ENCODE results near the gene FAAP20.

Gene FAAP20

DNA sequence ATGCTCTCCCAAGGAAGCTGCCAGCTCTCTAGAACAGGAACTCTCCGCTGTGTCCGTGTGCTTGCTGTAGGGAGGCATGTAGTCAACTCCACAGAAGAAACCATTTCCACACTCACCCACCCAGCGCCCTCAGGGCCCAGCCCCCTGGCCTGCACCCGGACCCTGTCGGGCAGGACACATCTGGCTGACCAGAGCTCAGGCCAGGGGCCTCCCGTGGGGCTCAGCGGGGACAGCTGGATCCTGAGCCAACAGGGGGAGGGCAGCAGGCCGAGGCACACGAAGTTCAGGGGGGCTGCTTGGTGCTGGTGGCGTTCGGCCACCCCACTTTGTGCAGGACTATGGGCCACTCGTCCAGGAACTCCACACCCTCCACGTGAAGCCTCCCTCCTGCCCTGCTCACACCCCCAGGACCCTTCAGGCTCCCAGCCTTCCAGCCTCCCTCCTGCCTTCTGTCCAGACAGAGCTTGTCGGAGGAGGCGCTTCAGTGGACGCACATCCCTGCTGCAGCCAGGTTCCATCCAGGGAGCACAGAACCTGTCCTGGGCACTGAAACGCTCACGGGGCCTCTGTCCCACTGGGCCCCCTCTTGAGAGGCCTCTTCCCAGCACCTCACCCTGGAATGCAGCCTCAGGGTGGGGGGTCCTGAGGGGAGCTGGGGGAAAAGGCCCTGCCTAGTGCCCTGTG, 15.0 kb upstream of the FAAP20 start:
- DNase-seq: no peak

DNA sequence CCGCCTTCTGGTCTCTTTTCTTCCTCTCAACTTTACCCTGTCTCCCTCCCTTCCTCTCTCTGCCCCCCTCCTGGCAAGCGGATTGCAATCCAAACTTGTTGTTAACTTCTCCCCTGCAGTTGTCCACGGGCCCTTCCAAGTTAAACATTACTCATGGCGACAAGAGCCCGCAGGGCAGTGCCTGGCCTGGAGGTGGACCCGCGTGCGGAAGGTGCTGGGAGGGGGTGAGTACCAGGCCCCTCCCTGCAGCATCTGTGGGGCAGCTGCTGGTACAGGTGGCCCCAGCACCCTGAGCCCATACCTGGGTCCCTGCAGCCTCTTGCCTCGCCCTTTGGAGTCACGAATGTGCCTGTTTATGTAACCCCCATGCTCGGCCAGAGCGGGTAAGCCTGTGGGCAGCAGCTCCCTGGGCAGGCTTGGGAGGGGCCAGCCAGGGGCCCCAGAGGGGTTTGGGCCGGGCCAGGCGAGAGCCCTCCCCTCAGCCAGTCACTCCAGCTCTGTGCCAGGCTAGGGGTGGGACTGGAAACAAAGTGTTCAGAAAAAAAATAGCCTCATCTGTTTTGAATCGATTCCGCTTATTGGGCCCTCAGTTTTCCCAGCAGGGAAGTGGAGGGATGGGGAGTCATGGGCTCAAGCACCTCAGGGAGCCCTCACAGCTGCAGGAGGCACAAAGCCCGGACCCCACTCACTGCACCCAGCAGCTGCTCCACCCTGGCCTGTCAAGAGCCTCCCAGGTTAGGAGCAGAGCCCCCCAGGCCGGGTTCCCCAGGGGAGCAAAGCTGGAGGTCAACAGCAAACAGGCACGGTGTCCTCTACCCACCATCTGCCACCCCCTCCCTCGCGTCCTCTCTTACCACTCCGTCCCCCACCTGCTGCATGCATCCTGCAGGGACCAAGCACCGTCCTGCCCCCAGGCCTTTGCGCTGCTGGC, 14.0 kb upstream of the FAAP20 start:
- no peak for DNase-seq

DNA sequence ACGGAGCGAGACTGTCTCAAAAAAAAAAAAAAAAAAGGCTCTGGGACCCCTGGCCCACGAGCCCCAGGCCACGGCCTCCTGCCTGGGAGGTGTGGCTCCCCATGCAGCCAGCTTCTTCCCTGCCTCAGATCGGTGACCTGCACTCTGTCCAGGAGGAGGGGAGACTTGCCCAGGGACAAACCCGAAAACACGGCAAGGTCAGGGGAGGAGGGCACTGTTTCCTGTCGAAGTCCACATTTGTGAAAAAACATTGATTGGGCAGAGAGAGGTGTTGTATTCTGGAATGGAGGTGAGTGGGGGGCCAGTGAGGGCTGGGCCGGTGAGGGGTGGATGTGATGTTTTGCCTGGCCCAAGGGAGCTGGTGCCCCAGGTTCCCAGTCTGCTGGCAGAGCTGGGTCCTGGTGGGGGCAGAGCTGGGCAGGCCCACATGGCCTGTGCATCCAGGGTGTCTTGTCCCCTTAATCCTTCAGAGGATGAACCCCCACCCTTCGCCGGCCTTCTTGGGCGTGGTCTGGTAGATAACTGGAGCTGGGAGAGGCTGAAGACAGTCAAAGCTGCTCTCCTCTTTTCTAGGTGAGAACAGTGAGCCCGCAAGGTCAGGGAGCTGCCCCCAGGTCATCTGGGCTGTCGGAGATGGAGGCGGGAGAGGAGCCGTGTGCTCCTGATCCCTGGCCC, 12.4 kb upstream of the FAAP20 start:
- no peak for DNase-seq

DNA sequence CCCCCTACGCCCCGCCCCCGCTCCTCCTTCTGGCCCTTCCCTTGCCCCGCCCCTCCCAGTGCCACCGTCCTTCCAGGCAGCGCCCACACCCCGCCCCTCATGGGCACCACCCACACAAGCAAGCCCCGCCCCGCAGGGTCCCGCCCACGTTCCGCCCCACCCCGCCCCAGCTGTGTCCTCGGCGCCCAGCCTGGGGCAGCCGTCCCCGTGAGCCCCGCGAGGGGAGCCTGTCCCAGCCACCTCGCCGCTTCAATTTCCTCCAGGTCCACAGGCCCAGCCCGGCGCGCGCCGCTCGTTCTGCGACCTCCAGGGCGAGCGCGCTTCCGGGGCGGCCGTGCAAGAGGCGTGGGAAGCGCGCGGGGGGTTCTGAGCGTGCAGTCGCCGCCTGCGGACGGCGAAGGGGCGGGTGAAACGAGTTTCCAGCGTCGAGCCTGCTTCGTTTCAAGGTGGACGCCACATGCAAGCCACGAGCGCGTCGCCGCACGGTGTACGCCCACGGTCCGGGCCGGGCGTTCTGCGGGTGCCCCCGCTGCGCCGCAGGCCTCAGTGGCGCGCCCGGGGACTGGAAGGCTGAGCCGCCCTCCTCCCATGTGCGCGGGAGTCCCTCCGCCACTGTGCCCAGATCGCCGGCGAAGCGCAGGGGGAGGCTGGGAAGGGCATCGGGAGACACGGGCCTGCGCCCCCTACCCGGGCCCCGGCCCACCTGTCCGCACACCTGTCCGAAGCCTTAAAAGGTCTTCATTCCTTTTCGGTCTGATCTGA, 10.8 kb upstream of the FAAP20 start:
- no peak for DNase-seq

DNA sequence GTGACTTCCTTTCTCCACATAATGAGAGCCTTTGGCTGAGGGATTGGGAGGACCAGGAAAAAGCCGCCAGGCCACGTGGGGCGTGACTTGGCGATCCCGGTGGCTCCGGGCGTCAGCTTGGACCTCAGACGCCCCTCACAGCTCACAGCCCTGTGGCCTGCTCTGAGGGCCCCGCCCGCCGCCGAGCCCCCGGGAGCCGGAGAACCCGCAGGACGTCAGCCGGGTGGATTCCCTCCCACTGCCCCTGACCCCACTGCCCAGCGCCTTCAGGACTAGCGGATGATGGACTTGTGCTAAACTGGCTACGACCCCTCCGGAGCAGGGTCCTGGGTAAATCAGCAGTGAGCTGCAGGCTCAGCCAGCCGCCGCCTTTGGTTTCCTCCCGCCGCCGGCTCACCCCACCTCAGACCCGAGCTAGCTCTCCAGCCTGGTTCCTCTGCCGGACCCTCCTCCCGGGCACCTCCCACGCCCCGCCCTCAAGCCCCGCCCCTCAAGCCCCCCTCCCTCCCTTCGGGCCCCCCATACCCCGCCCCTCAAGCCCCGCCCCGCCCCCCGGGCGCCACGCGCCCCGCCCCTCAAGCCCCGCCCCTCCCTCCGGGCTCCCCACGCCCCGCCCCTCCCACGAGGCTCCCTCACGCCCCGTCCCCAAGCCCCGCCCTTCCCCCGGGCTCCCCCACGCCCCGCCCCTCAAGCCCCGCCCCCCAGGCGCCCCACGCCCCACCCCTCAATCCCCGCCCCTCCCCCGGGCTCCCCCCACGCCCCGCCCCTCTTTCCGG, 10.0 kb upstream of the FAAP20 start:
- DNase-seq: no peak

DNA sequence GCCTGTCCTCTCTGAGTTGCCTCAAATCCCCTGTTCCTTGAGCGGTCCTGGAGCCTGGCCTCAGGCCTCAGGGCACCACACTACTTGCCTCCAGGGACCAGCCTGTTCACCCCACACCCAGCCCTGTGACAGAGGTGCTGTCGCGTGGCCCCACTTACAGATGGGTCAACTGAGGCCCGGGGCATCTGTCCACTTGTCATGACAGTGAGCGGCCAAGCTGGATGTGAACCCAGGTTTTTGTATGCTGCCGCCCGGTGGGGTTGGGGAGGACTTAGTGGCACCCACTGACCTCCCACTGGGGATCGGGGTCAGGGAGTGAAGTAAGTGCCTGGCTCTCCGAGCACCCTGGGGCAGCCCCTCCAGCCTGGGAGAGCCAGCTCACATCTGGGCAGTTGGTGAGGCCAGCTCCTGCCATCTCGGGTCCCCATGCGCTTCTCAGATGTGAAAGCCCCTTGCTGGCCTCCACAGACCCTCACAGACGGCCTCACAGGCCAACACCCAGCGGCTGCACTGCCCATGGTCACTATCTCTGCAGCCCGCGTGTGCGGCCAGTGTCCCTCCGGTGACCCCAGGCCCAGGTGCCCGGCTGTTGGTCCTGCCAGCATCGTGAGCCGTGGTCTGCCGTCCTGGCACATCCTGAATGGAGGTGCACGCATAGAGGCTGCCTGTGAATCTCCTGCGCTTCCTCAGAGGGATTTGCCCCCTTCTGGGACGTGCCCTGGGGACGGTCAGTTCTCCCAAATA, 9.3 kb upstream of the FAAP20 start:
- DNase-seq: no peak

DNA sequence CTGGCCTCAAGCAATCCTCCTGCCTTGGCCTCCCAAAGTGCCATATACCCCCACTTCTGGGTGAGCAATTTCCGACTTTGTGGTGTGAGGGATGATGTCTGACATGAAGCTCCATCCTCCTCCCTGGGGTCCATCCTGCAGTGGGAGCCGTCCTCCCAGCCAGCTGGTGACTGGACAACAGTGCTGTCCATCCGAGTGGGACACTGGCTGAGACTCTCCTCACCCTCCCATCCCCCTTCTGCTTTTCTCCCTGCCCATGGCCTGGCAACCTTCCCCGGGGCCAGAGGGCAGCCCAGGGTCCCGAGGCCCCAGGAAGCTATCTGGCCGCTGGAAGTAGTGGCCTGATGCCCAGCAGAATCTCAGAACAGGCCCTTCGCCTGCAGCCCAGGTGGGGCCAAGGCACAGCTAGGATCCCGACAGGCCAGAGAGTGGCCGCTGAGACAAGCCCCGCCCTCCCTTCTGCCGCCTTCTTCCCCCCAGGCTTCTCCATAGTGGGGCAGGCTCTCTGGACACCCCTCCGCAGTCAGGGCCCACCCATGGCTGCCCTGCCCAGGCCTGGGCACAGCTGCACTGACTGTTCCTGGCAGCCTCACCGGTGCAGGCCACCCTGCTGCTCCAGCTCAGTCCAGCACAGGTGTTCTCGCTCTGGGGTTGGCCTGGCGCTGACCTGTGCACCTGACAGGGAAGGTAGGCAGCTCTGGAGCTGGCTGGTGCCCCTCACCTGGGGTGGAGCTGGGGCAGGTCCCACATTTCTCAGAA, 8.4 kb upstream of the FAAP20 start:
- no peak for DNase-seq

DNA sequence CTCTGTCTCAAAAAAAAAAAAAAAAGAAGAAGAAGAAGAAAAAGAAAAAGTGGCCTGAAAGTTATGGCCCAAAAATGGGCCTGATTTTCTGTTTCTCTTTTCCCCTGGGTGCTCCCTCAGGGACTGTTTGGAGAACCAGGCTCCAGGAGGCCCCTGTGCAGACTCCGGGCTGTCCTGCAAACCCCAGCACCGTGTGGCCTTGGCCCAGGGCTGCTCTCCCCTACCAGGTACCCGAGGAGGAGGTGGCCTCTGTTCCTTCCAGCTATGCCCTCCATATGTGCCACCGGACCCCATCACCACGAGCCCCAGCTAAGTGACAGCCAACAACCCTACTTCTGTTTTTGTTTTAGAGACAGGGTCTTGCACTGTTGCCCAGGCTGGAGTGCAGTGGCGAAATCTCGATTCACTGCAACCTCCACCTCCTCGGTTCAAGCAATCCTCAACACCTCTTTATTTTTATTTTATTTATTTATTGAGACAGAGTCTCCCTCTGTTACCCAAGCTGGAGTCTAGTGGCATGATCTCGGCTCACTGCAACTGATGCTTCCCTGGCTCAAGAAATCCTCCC, 7.5 kb upstream of the FAAP20 start:
- no peak for DNase-seq

DNA sequence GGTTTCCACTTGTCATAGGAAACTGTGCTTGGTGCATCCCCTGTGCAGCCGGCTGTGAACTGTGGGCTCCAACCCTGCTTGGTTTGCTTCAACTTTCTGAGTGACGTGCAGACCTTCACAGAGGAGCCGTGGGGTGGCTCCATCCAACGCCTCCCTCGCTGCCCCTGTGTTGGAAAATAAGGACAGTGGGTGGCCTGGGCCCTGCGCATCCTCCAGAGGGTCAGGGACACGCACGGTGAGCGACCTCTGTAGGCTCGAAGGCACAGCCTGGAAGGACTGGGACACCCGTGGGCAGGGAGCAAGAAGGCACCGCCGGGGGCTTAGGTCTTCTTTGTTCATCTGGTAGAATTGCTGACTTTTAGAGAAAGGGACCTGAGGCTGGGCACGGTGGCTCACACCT, 6.5 kb upstream of the FAAP20 start:
- no peak for DNase-seq

DNA sequence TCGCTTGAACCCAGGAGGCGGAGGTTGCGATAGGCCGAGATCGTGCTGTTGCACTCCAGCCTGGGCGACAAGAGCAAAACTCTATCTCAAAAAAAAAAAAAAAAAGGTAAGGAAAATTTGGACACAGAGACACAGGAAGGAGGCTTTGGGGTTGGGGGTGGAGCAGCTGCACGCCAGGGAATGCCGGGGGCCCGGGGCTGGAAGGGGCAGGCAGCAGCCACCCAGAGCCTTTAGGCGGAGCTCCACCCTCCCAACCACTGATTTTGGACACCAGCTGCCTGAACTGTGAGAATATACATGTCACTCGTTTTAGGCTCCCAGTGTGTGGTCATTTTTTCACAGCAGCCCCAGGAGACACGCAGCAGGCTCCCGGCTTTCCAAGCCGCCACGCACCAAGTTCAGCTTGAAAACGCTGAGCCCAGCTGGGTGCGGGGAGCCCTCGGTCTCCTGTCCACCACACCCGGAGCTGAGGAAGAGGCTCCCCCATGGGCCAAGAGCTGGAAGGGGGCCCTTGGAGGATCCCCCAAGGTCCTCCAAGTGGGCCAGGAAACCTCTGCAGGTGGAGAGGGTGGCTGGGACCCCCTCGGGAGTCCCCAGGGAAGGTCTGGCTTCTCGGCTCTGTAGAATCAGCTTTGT, 5.9 kb upstream of the FAAP20 start:
- DNase-seq: no peak

DNA sequence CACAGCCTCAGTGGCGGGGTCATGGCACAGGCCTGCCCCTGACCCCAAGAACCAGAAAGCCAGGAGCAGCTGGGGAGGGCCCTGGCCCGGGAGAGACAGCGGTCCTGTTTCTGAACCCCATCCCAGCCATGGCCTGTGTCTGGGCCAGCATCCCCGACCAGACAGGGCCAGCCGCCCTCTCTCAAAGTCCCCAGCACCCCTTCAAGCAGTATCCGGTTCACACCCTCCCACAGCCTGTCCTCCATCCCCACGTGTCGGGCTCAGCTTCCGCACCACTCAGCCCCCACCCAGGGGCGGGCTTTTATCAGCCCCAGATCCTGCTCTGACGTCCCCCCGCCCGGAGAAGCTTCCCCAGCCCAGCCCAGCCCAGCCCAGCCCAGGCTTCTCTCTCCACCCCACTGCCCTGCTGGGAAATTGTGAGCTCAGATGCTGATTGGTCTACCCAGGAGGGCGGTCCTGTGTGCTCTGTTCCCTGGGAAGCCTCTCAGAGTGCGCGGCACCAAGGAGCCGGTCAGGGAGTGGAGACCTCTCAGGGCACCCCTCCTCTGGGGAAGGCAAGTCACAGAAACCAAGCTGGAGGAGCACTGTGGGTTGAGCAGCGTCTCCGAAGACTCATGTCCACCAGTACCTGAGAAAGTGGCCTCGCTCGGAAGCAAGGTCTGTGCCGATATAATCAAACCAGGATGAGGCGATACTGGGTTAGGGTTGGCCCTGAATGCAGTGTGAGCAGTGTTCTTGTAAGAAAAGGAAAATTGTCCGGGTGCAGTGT, 4.7 kb upstream of the FAAP20 start:
- no peak for DNase-seq

DNA sequence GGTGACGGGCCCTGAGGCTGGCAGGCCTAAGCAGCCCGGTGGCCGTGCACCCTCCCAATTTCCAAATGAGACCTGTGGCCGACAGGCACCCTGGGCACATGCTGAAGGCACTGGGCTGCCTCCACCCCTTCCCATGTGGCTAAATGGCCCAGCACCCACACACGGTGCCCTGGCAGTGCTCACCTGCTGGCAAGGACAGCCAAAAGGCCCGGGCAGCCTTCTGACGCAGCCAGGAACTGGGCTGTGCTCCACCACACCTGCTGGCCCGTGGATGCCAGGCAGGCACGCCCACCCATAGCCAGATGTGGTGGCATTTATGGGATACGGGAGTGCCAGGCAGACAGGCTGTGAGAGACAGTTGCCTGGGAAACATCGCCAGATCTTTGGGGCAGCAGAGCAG, 4.0 kb upstream of the FAAP20 start:
- DNase-seq: no peak

DNA sequence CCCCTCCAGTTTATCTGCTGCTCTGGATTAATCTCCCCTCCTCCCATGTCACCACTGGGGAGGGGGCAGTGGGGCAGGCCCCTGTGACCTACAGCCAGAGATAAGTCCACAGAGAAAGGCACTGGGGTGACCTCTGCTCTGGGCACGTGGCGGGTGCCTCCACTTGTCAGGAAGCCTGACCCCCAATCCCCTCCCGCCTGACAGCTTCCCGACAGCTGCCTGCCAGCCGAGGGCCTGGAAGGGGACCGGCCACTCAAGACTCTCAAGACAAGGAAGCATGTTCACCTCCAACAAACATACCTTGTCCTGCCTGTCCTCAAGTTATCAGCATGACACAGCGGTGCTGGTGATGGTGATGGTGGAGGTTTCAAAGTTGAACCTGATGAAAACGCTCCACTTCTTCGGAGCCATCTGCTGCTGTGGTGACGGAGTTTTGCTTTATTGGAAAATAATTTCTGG, 3.2 kb upstream of the FAAP20 start:
- no peak for DNase-seq

DNA sequence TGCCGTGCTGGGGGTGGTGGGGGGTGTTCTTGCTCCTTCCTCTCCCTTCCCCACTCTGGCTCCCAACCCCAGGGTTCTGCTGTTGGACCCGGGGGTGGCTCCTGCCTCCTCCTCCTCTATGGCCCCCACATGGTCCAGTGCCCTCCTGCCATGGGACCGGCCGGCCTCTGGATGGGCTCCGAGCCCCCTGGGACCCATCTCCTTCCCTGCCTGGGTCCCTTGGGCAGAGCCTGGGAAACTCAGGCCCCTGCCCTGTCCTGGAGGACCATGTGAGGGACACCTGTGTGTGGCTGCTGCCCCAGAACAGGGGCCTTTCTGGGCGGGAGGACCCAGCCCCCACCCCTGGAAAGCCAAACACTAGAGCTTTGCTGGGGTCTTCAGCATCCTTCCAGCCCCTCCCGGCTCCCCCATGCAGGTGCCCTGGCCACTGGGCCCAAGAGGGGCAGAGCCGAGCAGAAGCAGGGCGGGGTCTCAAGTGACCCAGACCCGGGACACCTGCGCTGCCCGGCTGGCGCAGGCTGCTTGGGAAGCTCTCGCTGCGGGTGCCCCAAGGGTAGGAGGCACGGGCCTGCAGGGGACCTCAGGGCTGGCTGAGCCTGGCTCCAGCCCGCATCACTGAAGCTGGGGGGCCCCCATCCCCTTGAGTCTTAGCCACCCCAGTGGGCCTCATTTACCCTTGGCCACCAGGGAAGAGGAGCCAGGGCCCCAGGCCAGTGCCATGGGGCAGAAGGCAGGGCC, 2.5 kb upstream of the FAAP20 start:
- no peak for DNase-seq

DNA sequence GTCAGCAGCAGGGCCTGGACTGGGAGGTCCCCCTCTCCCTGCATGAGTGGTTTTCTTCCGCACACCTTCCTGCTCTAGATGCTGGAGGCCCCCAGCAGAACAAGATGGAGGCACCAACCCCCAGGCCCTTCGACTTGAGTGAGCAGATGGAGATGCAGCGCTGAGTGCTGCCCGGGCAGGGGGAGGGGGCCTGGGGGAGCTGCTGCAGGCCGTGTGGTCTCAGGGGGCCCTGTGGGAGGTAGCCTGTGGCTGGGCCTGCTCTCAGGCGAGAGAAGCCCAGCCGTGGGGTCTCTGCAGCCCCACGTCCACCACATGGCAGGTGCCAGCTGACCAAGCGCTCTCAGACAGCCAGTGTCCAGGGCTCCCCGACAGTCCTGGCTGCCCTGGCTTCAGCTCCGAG, 1.2 kb upstream of the FAAP20 start:
- no peak for DNase-seq

DNA sequence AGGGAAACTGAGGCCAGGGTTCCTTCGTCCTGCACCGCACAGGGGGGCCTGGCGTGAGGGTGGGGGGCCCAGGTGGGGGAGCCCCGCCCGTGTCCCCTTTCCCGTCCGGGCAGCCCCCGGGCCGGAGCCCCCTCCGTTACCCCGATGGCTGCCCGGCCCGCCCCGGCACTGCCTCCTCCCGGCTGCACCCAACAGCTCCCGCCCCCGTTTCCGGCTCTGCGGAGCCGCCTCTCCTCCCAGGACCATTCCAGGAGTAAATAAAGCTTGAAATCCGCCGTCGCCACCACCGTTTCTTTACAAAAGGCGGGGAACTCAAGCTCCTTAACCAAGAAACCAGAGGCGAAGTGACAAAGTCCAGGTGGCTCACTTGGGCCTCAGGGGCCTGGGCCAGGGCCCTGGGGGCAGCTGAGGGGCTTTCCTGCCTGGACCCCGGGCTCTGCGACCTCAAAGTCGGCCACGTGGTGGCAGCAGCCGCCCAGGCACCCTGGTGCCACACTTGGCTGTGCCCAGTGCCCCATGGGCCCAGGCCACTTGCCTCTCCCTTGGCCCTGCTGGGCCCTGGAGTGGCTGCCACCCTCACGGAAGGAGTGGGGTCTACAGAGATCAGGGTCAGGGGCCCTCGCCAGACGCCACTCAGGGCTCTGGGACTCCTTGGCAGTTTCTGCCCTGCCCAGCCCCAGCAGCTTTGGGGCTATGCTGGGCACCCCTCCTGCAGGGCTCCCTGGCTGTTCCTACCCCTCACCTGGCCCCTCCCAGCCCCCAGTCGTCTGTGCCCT, 514 bp upstream of the FAAP20 start:
- peak; percentile 33 for DNase-seq

DNA sequence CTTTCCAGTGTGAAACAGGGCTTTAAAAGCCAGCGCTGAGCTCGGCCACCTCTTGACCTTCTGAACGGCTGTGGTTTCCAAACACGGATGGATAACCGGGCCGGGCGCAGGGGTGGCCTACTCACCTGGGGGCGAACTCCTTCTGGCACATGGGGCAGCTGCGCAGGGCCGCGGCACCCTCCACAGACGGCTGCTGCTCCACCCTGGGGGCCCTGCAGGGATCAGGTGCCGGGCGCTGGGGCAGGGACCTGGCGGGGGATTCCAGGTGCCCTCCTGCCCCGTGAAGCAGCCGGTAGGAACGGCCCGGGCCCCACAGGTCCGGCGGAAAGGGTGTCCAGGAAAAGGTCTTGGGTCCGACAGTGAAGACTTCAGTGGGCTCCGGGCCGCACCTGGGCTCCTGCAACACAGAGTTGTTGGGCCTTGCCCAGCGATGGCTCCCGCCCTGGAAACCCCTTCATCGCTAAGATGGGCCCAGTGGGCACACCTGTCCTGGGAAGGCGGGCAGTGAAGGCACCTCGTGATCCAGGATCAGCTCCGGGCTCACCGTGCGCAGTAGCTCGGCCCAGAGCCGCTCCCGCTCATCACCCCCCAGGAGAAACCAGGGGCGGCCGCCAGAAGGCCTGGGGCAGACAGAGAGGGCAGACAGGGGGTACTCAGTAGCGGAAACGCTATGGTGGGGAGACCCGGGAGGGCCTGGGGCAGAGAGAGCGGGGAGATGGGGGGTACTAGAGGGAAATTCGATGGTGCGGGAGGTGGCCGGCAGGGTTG, 874 bp downstream of the FAAP20 start:
- DNase-seq: no peak

All from DMS 273 treated with DMSO at 0.1 percent for 48 hours (cell line).